Measurements from ENCODE around the gene DIPK2B.
A peak's percentile ranks its signal among the peaks of the same experiment; 100 is the strongest.

Gene DIPK2B, protein sequence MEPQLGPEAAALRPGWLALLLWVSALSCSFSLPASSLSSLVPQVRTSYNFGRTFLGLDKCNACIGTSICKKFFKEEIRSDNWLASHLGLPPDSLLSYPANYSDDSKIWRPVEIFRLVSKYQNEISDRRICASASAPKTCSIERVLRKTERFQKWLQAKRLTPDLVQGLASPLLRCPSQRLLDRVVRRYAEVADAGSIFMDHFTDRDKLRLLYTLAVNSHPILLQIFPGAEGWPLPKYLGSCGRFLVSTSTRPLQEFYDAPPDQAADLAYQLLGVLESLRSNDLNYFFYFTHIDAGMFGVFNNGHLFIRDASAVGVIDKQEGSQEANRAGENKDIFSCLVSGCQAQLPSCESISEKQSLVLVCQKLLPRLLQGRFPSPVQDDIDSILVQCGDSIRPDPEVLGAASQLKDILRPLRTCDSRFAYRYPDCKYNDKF

DNA sequence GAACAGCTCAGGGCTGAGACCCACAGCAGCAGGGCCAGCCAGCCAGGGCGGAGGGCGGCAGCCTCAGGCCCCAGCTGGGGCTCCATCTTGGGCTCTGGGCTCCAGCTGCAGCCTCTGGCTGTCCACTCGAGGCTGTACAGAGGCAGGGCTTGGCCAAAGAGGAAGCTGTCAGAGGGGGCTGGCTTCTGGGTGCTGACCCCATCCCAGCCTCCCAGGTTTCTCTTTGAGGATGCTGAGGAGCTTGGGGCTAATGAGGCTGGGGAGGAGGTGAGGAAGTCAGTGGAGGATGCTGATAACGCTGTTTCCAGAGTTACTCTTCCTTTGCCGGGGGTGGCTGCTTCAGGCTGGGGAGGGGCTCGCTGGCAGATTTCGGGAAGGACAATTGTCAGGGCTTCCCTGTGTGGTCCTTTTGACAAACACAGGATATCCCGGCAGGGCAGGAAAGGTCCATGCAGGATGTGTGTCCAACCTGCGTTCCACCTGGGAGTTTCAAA lies at the start of gene DIPK2B:
Gene DIPK2B, minus strand, starts transcription at position 136 of the 494 bp plus-strand sequence. Its CDS starts 50 bp downstream, at position 86.
- DNase-seq (ENCODE audit: low spot score), result no peak

DNA sequence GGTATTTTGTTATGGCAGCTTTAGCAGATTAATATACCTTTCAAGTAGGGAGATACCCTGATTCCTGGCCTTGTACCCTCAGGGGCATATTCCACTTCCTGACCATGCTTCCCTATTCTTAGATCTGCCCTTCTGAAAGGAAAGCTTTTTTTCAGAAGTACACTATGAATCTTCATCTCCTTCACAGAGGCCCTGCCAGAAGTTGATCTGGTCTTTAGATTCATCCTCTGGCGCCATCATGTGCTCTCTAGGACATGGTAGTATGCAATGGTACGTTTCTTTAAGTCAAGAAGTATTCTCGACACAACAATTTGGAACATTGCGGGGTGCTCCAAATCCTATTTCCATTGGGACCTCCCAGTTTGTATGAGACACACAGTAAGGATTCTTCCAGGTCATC lies 39.6 kb upstream of the DIPK2B start:
- DNase-seq (ENCODE audit: low spot score), result no peak

DNA sequence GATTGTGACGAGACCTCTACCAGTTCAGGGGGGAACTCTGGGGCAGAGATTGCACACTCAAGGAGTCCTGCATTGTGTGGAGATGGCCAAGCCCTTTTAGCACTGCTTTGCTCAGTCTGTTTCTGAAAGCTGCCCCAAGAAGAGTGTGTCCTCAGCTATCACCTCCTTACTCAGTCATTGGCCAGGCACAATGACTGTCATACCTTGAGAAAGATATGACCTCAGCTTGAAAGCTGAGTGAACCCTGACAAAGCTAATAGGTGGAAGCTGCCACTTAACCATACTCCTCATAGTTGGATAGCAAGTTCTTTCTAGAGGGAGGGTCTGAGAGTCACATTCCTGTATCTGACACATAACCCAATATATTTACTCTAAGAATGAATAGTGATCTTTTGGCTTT lies 37.8 kb upstream of the DIPK2B start:
- no peak for DNase-seq (ENCODE audit: low spot score)

DNA sequence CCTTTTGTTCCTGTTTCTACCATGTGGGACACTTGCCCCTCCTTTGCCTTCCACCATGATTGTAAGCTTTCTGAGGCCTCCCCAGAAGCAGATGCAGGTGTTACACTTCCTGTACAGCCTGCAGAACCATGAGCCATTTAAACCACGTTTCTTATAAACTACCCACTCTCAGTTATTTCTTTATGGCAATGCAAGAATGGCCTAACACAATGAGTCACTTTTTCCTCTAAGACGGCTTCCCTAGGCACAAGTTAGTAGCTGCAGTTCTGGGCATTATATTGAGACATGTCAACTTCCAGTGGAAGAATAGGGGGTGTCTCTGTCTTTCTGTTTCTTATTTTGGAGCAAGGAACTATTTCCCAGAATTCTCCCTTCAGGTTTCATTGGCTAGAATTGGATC lies 32.9 kb upstream of the DIPK2B start:
- no peak for DNase-seq (ENCODE audit: low spot score)

DNA sequence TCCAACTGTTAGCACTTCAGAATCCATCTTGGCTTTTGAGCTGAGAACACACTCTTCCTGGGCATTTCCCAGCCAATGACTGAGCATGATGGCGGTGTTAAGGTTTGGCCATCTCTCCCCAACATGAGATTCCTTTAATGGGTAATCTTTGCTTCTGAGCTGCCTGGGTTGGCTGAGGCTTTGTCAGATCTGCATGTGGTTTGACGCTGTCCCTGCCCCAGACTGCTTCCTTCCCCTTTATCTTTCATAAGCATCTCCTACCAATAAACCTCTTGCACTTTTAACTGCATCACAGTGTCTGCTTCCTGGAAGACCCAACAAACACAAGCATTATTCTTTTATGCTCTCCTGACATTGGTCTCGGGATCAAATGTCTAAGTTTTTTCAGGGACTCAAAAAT lies 31.5 kb upstream of the DIPK2B start:
- no peak for DNase-seq (ENCODE audit: low spot score)

DNA sequence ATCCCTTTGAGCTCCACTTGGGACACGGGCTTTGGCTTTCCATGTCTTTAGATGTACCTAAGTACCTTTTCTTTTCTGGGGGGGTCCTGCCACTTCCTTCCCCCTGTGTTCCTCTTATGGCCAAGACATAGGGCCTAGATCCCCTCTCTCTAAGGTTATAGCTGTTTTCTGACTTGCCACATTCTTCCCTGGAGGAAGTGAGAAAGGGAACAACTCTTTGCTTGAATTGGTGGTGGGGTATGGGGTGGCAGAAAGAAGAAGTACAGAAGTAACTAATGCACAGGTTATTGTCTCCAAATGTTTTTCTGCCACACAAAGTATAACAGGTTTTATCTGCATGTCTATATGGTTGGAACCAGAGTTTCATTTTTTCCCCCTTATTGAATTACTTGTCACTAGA lies 29.7 kb upstream of the DIPK2B start:
- no peak for DNase-seq (ENCODE audit: low spot score)

DNA sequence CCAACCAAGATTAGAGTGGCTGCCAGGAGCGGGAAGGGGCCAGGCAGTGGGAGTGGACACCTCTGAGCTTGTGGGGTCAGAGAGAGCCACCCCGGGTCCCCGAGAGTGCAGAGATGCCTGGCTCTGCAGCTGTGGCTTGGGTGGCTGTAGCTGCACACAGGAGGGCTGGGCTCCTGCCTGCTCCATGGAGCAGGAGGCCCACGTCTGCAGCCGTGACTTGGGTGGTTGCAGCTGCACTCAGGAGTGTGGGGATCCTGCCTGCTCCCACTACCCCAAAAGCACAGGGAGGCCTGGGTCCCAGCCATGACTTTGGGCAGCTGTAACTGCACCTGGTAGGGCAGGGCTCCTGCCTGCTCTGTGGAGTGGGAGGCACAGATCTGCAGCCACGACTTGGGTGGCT lies 28.7 kb upstream of the DIPK2B start:
- no peak for DNase-seq (ENCODE audit: low spot score)

DNA sequence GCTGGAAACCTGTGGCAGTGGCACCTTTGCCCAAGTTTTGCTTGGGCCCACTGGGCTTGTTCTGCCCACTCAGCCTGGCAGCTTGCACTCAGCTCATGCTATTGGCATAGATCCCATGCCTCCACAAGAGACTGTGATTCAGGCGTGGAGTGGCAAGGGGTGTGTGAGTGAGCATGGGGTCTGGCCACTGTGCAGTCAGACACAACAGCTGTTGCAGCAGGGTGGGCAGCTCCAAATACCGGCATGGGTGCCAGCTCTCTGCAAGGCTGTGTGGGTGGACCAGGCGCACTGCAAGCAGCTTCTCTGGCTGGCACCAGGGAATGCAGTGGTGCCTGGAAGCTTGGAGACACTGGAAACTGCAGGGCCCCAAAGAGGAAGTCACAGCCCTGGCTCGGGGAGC lies 27.4 kb upstream of the DIPK2B start:
- no peak for DNase-seq (ENCODE audit: low spot score)

DNA sequence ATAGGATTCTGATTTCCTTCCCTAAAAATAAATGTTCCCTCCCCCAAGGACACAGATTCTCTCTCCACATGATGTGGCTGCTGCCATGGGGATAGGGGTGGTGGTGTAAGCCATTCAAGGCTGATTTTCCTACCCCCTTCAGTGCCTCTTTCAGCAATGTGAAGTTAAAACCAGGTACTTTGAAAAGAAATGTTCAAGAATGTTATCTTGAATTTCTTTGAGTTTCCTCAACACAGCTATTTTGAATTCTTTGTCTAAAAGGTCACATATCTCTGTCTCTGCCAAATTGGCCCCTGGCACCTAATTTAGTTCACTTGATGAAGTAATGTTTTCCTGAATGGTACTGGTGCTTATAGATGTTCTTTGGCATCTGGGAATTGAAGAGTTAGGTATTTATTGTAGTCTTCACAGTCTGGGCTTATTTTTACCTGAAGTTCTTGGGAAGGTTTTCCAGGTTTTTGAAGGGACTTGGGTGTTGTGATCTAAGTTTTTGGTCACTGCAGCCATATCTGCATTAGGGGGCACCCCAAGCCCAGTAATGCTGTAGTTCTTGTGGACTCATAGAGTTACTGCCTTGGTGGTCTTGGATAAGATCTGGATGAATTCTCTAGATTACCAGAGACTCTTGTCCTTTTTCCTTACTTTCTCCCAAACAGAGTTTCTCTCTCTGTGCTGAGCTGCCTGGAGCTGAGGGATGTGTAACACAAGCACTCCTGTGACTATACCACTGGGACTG lies 7.6 kb upstream of the DIPK2B start:
- no peak for DNase-seq (ENCODE audit: low spot score)

DNA sequence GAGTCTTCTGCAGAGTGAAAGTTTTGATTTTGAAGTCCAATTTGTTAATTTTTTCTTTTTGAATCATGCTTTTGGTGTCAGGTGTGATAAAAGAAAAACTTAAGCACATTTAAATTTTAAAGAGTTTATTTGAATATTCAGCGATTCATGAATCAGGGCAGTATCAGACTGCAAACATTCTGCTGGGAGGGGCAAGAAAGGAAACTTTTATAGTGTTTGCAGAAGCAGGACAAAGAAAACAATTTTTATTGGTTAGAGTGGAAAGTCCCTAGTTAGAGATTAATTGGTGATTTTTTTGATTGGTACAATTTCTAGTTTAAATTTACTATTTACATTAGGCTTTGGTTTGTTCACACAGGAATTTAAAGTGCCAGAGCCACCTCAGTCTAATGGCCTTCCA lies 1.5 kb upstream of the DIPK2B start:
- DNase-seq (ENCODE audit: low spot score), result no peak

DNA sequence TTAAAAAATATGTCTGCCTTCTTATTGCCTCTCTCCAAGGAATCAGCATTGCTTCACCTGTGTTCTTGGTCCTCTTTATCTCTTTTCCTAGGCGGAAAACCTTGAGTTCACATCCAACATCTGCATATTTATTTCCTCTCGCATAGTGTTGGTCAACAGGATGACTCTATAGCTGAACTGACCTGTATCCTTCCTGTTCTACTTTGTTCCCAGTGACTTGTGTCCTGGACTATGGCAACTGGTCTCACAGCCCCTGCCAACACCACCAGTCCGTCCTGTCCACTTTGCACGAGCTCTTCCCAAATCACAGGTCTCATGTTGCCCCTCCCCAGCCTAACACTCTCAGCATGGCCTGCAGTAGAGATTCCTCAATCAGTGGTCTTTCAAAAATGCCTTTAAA lies 2.0 kb downstream of the DIPK2B start:
- no peak for DNase-seq (ENCODE audit: low spot score)

DNA sequence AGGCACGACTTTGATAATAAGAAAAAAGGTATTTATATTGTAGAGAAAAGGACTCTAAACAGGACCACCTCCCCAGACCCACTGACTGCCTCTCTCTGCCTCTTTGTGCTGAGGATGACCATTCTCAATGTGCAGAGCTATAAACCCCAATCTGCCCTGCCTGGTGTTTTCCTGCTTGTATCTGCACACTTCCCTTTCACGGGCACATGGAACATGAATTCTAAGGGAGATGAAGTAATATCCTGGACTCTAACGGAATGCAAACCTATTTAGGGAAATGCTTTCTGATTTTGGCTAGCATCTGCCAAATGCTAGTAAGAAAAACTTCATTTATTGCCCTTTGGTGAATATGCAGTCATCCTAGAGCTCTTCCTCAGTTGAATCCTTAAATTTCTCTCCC lies 2.4 kb downstream of the DIPK2B start:
- DNase-seq (ENCODE audit: low spot score), result peak; percentile 15

DNA sequence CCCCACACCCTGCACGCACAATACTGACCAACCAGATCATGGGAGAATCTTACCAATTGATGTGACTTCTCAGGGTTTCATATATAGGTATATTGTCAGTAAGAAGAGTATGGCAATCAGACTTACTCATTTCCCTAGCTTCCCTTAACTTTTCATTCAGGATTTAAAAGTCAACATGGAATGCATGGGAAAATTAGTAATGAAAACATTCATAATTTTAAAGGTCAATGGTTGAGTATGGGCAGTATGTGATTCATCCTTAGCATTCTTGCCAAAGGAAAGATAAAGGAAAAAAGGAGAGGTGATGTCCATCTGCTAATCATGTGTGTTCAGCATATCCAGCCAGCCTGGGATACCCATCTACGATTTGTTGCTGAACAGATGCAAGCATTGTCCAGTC lies 4.0 kb downstream of the DIPK2B start:
- DNase-seq (ENCODE audit: low spot score), result peak; percentile 20

DNA sequence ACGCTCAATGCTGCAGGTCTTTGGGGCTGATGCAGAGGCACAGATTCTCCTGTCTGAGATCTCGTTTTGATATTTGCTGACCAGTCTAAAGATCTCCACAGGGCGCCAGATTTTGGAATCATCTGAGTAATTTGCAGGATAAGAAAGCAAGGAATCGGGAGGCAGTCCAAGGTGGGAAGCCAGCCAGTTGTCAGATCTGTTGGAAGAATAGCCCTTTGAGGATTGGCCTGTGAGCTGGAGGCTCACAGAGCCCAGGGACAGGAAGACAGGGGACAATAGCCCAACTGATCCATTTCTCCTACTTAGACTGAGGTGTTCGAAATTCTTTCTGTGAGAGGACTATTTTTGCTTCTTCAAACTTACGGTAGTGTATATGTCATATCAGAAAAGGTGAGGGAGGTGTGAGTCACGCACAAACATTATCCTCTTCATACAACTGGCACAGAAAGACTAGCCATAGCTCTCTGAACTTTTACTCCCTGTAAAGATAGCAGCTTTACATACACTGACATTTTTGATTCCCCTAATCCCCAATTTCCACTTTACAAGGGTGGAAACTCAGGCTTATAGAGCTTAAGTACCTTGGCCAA lies 8.8 kb downstream of the DIPK2B start:
- DNase-seq (ENCODE audit: low spot score), result no peak

DNA sequence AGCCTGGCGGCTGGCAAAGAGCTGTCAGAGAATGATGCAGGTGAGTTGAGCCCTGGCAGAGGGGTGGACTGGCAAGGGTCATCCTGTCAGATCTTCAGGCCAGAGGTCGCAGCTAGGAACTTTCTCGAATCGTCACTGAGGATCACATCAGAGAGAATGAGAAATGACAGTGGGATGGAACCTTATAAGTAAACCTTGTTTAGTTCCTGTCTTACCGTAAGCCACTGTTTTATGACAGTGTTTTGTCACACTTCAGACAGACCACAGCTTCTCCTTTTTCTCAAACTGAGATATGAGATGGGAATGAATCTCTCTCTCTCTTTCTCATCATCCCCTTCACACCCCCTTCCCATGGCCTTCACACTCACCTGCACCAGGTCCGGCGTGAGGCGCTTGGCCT lies 9.3 kb downstream of the DIPK2B start:
- DNase-seq (ENCODE audit: low spot score), result no peak

DNA sequence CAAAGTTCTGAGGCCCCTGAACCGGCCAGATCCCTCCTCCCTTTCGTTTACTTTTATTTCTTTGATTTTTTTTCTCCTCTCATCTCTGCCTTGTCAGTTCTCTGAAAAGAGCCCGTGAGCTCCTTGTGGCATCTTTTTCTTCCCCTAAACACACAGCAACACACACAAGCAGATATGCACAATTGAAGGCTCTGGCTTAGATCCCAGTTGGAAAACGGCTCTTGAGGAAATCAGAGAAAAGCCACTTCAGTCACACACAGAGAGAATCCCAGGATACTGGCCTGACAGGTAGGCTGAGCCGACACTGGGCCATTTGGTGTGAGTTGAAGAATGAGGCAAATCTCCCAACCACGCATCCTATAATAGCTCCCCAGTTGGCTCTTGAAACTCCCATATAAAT lies 12.9 kb downstream of the DIPK2B start:
- DNase-seq (ENCODE audit: low spot score), result no peak

DNA sequence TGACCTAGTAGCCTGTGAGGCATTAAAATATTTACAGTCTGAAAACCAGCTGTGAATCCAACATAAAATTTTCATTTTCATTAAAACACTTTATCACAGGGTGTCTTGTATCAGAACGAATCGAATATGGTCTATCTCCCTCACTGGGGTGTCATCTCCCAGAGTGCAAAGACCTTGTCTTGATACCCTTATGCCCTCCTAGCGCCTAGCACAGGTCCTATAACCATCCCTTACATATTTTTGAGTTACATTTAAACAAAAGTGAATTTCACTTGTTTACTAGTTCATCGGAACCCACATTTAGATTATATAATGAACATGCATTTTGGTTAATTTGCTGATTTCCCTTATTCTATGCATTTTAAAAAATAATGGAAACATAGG lies 14.0 kb downstream of the DIPK2B start:
- no peak for DNase-seq (ENCODE audit: low spot score)

DNA sequence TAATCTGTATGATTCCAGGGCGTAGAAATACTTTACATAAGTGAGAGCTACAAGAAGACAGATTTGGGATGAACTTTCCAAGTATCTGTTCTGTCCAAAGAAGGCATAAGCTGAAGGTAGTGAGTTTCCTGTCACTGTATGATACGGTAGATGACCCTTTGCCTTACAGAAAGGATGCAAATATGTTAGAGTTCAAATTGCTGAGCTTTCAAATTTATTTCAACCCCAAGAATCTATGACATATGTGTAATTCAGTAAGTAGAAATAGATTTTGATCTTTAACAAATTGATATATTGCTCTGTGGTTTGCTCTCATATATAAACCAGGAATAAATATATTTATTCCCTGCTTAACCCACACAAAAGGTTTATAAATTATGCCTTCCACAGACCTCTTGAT lies 16.5 kb downstream of the DIPK2B start:
- DNase-seq (ENCODE audit: low spot score), result no peak

DNA sequence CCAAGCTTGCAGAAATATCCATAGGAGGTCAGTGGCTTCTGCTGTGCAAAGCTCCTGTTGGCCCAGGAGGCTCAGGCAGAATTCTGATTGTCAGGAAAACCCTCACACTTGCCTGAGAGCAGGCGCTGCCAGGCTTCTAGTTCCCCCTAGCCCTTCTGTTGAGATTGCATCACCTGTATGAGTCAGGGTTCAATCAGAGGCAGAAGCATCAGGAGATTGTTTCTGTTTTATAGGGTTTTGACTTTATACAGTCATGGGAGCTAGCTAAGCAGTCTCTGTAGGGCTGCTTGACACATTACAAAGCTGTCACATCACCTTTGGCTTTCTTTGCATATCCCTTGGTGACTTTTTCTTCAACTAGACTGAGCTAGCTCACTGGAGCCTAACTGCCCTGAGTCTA lies 27.8 kb downstream of the DIPK2B start:
- no peak for DNase-seq (ENCODE audit: low spot score)

DNA sequence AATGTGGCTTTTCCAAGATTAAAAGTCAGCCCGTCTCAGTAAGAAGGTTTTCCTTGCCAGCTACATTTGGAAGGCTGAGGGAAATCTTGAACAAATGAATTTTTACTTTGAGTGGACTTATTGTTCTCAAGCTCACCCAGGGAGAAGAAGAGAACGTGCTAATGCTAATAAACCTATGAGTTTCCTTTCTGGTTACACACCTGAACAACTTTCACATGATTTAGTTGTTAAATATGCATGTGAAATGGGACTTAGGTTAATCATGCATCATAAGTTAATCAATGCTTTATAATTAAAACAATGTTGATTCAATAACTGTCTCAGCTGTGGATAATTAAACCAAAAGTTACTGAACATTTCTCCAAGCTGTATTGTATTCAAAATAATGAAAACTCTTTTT lies 33.9 kb downstream of the DIPK2B start:
- DNase-seq (ENCODE audit: low spot score), result no peak

DNA sequence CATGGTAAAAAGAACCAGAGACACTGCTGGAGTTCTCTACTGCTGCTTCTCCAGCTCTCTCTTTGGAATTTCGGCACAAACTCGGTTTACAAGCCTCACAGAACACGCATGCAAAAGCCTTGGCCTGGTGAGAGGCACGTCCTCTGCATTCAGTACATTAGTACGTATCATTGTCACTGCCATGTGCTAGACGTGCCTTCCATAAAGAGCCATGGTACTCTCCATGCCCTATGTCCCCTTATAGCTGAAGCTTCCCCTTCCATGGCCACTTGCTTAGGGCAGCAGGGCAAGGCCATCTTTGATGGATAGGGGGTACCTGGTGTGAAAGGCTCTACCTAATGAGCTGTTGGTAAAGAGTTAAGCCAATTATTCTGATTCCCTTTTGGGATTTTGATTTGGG lies 35.0 kb downstream of the DIPK2B start:
- DNase-seq (ENCODE audit: low spot score), result no peak

DNA sequence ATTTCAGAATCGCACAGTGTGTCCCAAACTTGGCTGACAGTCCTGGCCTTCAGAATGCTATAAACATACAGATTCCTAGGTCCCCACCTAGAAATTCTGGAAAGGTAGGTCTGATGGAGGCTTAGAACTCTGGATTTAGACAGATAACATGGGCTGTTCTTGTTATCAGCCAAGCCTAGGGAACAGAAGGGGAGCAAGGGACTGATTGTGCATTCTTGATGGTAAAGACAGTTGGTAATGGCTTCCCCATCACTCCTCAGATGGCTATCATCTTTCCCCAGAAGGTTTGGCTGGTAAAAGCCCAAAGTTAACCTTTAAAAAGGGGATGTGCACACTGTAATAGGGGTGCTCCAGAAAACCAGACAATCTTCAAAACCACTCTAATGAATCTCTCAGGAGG lies 35.7 kb downstream of the DIPK2B start:
- DNase-seq (ENCODE audit: low spot score), result no peak

DNA sequence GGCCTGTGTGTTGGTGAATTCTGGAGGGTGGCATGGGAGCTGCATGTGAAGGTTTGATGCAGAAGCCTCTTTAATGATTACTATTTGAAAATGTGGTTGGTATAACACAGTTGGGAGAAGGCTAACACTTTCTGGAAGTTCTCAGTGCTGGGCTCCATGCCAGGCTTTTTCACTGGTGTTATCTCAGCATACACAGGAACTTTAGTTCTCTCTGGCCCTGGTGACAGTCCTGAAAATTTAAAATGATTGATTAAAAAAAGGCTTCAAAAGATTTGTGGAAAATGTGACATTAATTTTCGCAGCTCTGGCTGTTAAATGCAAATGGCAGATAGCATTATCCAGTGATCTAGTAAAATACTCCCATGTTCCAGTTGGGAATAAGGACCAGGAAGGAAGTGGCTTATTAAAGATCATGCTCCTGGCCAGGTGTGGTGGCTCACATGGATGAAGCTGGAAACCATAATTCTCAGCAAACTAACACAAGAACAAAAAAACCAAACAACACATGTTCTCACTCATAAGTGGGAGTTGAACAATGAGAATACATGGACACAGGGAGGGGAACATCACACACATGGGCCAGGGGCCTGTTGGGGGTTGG lies 36.6 kb downstream of the DIPK2B start:
- no peak for DNase-seq (ENCODE audit: low spot score)

Measured in GM03348 (cell line).